K562 (cell line): Measurements from ENCODE around the gene DISC1.

Experiments
- COPS2 ChIP-seq: fragments of 450-650 bp; conservative IDR thresholded peaks from 2 replicates; pipeline ENCODE4 v1.6.1; 2016; ENCODE audit warnings: mild to moderate bottlenecking, moderate library complexity
- CREB1 ChIP-seq, 2 experiments: sonication (generic) in 1 of 2; formaldehyde crosslinking in 1 of 2; IDR thresholded peaks; 2 replicates each; pipeline versions ENCODE4 v1.6.1 to v1.8.0; 2012 to 2022; ENCODE audit warnings: inconsistent platforms in 1 of 2, mild to moderate bottlenecking in 1 of 2, missing genetic modification reagents in 1 of 2, moderate library complexity in 1 of 2
- HIVEP1 ChIP-seq: fragments of 250-450 bp; sonication (Bioruptor Pico); IDR thresholded peaks from 2 replicates; pipeline ENCODE4 v1.4.0; 2020; ENCODE audit warnings: mild to moderate bottlenecking
- POLR2A ChIP-seq: fragments of 450-650 bp; conservative IDR thresholded peaks from 2 replicates; pipeline ENCODE4 v1.6.1; 2016
- SMC3 ChIP-seq: conservative IDR thresholded peaks from 2 replicates; pipeline ENCODE4 v1.6.1; 2011; ENCODE audit warnings: low read depth, low read length, improper control_type of control experiment; ENCODE audit not compliant: insufficient read depth
- USF1 ChIP-seq: sonication (generic); formaldehyde crosslinking; IDR thresholded peaks from 2 replicates; pipeline ENCODE4 v1.9.0; 2022; ENCODE audit warnings: mild to moderate bottlenecking, missing genetic modification reagents
- YBX1 ChIP-seq: fragments of 450-650 bp; IDR thresholded peaks from 2 replicates; pipeline ENCODE4 v1.7.1; 2016; ENCODE audit warnings: mild to moderate bottlenecking
- YY1 ChIP-seq, 3 experiments: IDR thresholded peaks; 2 replicates each; pipeline ENCODE4 v1.6.1; 2011; ENCODE audit warnings: low read length in 2 of 3, mild to moderate bottlenecking in 2 of 3, moderate library complexity in 2 of 3, borderline replicate concordance in 1 of 3, control low read depth in 1 of 3, low read depth in 1 of 3; ENCODE audit not compliant: insufficient read depth in 3 of 3, insufficient replicate concordance in 2 of 3, control insufficient read depth in 1 of 3, insufficient read length in 1 of 3; ENCODE audit errors: extremely low read depth in 1 of 3
- ZNF263 ChIP-seq: sonication (generic); formaldehyde crosslinking; IDR thresholded peaks from 2 replicates; pipeline ENCODE4 v1.8.0; 2022; ENCODE audit warnings: mild to moderate bottlenecking, missing genetic modification reagents, borderline replicate concordance
- ZNF274 ChIP-seq: IDR thresholded peaks from 2 replicates; pipeline ENCODE4 v1.6.1; 2011; ENCODE audit warnings: low read depth, mild to moderate bottlenecking, low read length, moderate library complexity, borderline replicate concordance
- TF ChIP-seq, protein P1 (sequence below), 3 experiments: IDR thresholded peaks in 2 of 3; conservative IDR thresholded peaks in 1 of 3; 2 replicates each; pipeline ENCODE4 v1.5.1; 2011 to 2012; ENCODE audit warnings: low read length in 3 of 3, mild to moderate bottlenecking in 3 of 3, control low read depth in 2 of 3, improper control_type of control experiment in 1 of 3, inconsistent platforms in 1 of 3, low read depth in 1 of 3, mixed read lengths in 1 of 3, moderate library complexity in 1 of 3; ENCODE audit not compliant: insufficient read depth in 2 of 3
- TF ChIP-seq, protein P2 (sequence below): fragments of 450-650 bp; IDR thresholded peaks from 2 replicates; pipeline ENCODE4 v1.6.1; 2016; ENCODE audit warnings: mild to moderate bottlenecking
- TF ChIP-seq, protein P3 (sequence below): sonication (generic); formaldehyde crosslinking; IDR thresholded peaks from 2 replicates; pipeline ENCODE4 v1.8.0; 2023; ENCODE audit warnings: mild to moderate bottlenecking, missing genetic modification reagents

- TF ChIP-seq CREB1 (IDR thresholded peaks at IDR 0.05): no peak
- TF ChIP-seq CREB1 (CRISPR knock-in tag; IDR thresholded peaks at IDR 0.05): no peak
- TF ChIP-seq, protein P1, sequence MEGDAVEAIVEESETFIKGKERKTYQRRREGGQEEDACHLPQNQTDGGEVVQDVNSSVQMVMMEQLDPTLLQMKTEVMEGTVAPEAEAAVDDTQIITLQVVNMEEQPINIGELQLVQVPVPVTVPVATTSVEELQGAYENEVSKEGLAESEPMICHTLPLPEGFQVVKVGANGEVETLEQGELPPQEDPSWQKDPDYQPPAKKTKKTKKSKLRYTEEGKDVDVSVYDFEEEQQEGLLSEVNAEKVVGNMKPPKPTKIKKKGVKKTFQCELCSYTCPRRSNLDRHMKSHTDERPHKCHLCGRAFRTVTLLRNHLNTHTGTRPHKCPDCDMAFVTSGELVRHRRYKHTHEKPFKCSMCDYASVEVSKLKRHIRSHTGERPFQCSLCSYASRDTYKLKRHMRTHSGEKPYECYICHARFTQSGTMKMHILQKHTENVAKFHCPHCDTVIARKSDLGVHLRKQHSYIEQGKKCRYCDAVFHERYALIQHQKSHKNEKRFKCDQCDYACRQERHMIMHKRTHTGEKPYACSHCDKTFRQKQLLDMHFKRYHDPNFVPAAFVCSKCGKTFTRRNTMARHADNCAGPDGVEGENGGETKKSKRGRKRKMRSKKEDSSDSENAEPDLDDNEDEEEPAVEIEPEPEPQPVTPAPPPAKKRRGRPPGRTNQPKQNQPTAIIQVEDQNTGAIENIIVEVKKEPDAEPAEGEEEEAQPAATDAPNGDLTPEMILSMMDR (IDR thresholded peaks at IDR 0.05 in 2 of 3, conservative IDR thresholded peaks at IDR 0.05 in 1 of 3; ENCODE audit: insufficient read depth in 2 of 3, low read depth in 1 of 3, low read length in 3 of 3): no peak
- TF ChIP-seq SMC3: no peak
- no peak for TF ChIP-seq POLR2A
- no peak for TF ChIP-seq COPS2
- no peak for TF ChIP-seq ZNF263 (CRISPR knock-in tag)
- TF ChIP-seq YBX1: no peak
- TF ChIP-seq, protein P2, sequence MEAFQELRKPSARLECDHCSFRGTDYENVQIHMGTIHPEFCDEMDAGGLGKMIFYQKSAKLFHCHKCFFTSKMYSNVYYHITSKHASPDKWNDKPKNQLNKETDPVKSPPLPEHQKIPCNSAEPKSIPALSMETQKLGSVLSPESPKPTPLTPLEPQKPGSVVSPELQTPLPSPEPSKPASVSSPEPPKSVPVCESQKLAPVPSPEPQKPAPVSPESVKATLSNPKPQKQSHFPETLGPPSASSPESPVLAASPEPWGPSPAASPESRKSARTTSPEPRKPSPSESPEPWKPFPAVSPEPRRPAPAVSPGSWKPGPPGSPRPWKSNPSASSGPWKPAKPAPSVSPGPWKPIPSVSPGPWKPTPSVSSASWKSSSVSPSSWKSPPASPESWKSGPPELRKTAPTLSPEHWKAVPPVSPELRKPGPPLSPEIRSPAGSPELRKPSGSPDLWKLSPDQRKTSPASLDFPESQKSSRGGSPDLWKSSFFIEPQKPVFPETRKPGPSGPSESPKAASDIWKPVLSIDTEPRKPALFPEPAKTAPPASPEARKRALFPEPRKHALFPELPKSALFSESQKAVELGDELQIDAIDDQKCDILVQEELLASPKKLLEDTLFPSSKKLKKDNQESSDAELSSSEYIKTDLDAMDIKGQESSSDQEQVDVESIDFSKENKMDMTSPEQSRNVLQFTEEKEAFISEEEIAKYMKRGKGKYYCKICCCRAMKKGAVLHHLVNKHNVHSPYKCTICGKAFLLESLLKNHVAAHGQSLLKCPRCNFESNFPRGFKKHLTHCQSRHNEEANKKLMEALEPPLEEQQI: no peak
- TF ChIP-seq USF1: no peak
- no peak for TF ChIP-seq HIVEP1 (CRISPR knock-in tag)
- TF ChIP-seq ZNF274: no peak
- TF ChIP-seq, protein P3, sequence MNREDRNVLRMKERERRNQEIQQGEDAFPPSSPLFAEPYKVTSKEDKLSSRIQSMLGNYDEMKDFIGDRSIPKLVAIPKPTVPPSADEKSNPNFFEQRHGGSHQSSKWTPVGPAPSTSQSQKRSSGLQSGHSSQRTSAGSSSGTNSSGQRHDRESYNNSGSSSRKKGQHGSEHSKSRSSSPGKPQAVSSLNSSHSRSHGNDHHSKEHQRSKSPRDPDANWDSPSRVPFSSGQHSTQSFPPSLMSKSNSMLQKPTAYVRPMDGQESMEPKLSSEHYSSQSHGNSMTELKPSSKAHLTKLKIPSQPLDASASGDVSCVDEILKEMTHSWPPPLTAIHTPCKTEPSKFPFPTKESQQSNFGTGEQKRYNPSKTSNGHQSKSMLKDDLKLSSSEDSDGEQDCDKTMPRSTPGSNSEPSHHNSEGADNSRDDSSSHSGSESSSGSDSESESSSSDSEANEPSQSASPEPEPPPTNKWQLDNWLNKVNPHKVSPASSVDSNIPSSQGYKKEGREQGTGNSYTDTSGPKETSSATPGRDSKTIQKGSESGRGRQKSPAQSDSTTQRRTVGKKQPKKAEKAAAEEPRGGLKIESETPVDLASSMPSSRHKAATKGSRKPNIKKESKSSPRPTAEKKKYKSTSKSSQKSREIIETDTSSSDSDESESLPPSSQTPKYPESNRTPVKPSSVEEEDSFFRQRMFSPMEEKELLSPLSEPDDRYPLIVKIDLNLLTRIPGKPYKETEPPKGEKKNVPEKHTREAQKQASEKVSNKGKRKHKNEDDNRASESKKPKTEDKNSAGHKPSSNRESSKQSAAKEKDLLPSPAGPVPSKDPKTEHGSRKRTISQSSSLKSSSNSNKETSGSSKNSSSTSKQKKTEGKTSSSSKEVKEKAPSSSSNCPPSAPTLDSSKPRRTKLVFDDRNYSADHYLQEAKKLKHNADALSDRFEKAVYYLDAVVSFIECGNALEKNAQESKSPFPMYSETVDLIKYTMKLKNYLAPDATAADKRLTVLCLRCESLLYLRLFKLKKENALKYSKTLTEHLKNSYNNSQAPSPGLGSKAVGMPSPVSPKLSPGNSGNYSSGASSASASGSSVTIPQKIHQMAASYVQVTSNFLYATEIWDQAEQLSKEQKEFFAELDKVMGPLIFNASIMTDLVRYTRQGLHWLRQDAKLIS (CRISPR knock-in tag): no peak
- TF ChIP-seq YY1 (IDR thresholded peaks at IDR 0.05; ENCODE audit: borderline replicate concordance in 1 of 3, control insufficient read depth in 1 of 3, extremely low read depth in 1 of 3, insufficient read depth in 3 of 3, insufficient read length in 1 of 3, insufficient replicate concordance in 2 of 3, low read depth in 1 of 3, low read length in 2 of 3): no peak
Observed at GRCh38 chr1:231855361-231855760, 228.8 kb downstream of the DISC1 start.
